Measurements from ENCODE around the gene BANF1.

DNA sequence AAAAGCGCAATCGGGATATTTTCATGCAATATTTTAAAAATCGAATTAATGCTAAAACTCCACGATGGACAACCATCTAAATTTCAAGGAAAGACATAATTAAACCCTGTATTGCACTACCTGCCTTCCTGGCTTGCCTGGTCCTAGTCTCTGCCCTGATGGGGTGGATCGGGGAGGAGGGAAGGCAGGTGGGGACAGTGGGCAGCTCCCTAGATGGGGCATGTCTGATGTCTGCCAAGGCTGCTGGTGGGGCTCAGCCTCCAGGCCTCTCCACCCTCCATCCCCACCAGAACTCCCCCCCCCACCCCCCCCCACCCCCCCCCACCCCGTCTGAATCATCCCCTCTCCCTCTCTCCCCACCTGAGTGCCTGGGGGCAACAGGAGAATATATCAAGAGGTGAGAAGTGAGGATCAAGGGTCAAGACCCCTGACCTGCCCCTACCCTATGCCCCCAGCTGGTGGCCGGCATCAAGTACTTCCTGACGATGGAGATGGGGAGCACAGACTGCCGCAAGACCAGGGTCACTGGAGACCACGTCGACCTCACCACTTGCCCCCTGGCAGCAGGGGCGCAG, 10.2 kb downstream of the BANF1 start:
- TF ChIP-seq TCF12 (IDR thresholded peaks at IDR 0.05; ENCODE audit: low read depth) (no peak), TAF1 (IDR thresholded peaks at IDR 0.05; ENCODE audit: low read depth) (no peak)
